A549 (cell line): Measurements from ENCODE around the gene IFNLR1. TPM values are rescaled to one million over a fixed set of nuclear protein-coding genes. Genes with fewer than 3 reads are reported as not detected.

Experiments used
- ATAC-seq, 2 experiments: fragments of 200-7000 bp in 1 of 2; fragments of >200 bp in 1 of 2; cut with Nextera tagmentation in 1 of 2; cut with Tn5 transposase in 1 of 2; 3 replicates each; pipeline versions ENCODE4 v1.8.0 to v1.9.1; 2018 to 2020; ENCODE audit warnings: mild to moderate bottlenecking in 1 of 2, moderate library complexity in 1 of 2
- CTCF ChIA-PET: fragments of 300-600 bp; sonication (Branson Sonifier 250); formaldehyde crosslinking; extraction: SDS; loops from one replicate; lab custom pipeline; 2021; ENCODE audit warnings: antibody characterized with exemption, inconsistent platforms; lab: Yijun Ruan, JAX
- POLR2A ChIA-PET: fragments of 350-600 bp; formaldehyde crosslinking; extraction: SDS; loops from one replicate; lab custom pipeline; 2021; ENCODE audit warnings: antibody characterized with exemption, inconsistent platforms; lab: Yijun Ruan, JAX
- DNase-seq, 2 experiments: peaks; one replicate each; pipeline versions ENCODE4 v3.0.0 to v3.0.0-alpha.2; 2011 to 2016; ENCODE audit warnings: low read depth in 1 of 2, low spot score in 1 of 2
- FAIRE-seq: peaks from 2 replicates; lab custom pipeline; 2011; peaks lifted over from hg19 to GRCh38; lab: Jason Lieb, UNC
- H3K27ac ChIP-seq, 2 experiments: fragments of >200 bp; sonication (Bioruptor Twin); formaldehyde crosslinking; 3 replicates each; pipeline ENCODE4 v1.5.1; 2016 to 2017
- H3K4me1 ChIP-seq: fragments of >200 bp; sonication (Bioruptor Twin); formaldehyde crosslinking; 3 replicates; pipeline ENCODE4 v1.6.1; 2016
- H3K4me2 ChIP-seq: fragments of >200 bp; sonication (Bioruptor Twin); formaldehyde crosslinking; 3 replicates; pipeline ENCODE4 v1.6.1; 2016
- H3K4me3 ChIP-seq: fragments of >200 bp; sonication (Bioruptor Twin); formaldehyde crosslinking; 3 replicates; pipeline ENCODE4 v1.5.1; 2016
- H3K9me3 ChIP-seq: fragments of >200 bp; sonication (Bioruptor Twin); formaldehyde crosslinking; 3 replicates; pipeline ENCODE4 v1.6.1; 2016
- CBX2 ChIP-seq: fragments of 200-600 bp; sonication (generic); IDR thresholded peaks from 2 replicates; pipeline ENCODE4 v1.6.1; 2016; ENCODE audit warnings: low read depth, mild to moderate bottlenecking, borderline replicate concordance
- CHD4 ChIP-seq: fragments of 200-600 bp; sonication (generic); IDR thresholded peaks from 2 replicates; pipeline ENCODE4 v1.6.1; 2016; ENCODE audit warnings: antibody characterized with exemption, mild to moderate bottlenecking, borderline replicate concordance
- EHF ChIP-seq: fragments of 250-450 bp; sonication (Bioruptor Pico); IDR thresholded peaks from 2 replicates; pipeline ENCODE4 v1.5.0; 2020; ENCODE audit warnings: mild to moderate bottlenecking
- FOSB ChIP-seq: fragments of 250-450 bp; sonication (Bioruptor Pico); IDR thresholded peaks from 2 replicates; pipeline ENCODE4 v1.5.0; 2020; ENCODE audit warnings: mild to moderate bottlenecking, moderate library complexity
- FOSL2 ChIP-seq, 2 experiments: fragments of 450-650 bp in 1 of 2; fragments of >200 bp in 1 of 2; sonication (Bioruptor Twin) in 1 of 2; formaldehyde crosslinking; IDR thresholded peaks; 2 replicates each; pipeline versions ENCODE4 v1.5.0 to v1.6.1; 2016 to 2020; ENCODE audit warnings: mild to moderate bottlenecking in 1 of 2, moderate library complexity in 1 of 2
- FOXS1 ChIP-seq: fragments of 250-450 bp; sonication (Bioruptor Pico); IDR thresholded peaks from 2 replicates; pipeline ENCODE4 v1.5.0; 2020; ENCODE audit warnings: mild to moderate bottlenecking, moderate library complexity
- GATA3 ChIP-seq: IDR thresholded peaks from 2 replicates; pipeline ENCODE4 v1.6.1; 2012; ENCODE audit warnings: borderline replicate concordance
- HDAC2 ChIP-seq: fragments of 200-600 bp; sonication (generic); IDR thresholded peaks from 2 replicates; pipeline ENCODE4 v1.6.1; 2016
- HOXB5 ChIP-seq: fragments of 250-450 bp; sonication (Bioruptor Pico); IDR thresholded peaks from 2 replicates; pipeline ENCODE4 v1.5.0; 2020; ENCODE audit warnings: mild to moderate bottlenecking, moderate library complexity
- RAD21 ChIP-seq, 2 experiments: fragments of >200 bp in 1 of 2; sonication (Bioruptor Twin) in 1 of 2; formaldehyde crosslinking in 1 of 2; IDR thresholded peaks in 1 of 2; conservative IDR thresholded peaks in 1 of 2; 2 replicates in 1 of 2; 3 replicates in 1 of 2; pipeline ENCODE4 v1.6.1; 2012 to 2018; ENCODE audit warnings: inconsistent platforms in 1 of 2
- SMC3 ChIP-seq: fragments of >200 bp; sonication (Bioruptor Twin); formaldehyde crosslinking; IDR thresholded peaks from 3 replicates; pipeline ENCODE4 v1.6.1; 2018; ENCODE audit warnings: inconsistent platforms
- SREBF2 ChIP-seq: fragments of 450-650 bp; IDR thresholded peaks from 2 replicates; pipeline ENCODE4 v1.6.1; 2014; ENCODE audit warnings: mild to moderate bottlenecking, moderate library complexity
- ZC3H11A ChIP-seq: fragments of 450-650 bp; IDR thresholded peaks from 2 replicates; pipeline ENCODE4 v1.6.1; 2014; ENCODE audit warnings: antibody characterized with exemption, mild to moderate bottlenecking
- ZNF302 ChIP-seq: fragments of 250-450 bp; sonication (Bioruptor Pico); IDR thresholded peaks from 2 replicates; pipeline ENCODE4 v1.9.0; 2021; ENCODE audit warnings: inconsistent platforms, mild to moderate bottlenecking, moderate library complexity
- ZSCAN20 ChIP-seq: fragments of 250-450 bp; sonication (Bioruptor Pico); IDR thresholded peaks from 2 replicates; pipeline ENCODE4 v1.8.0; 2022; ENCODE audit warnings: mild to moderate bottlenecking, moderate library complexity
- WGBS: methylation state at CpG from one replicate; pipeline ENCODE4 v1.1.6; 2017; ENCODE audit errors: missing lambda C conversion rate; 5-methylcytosine and 5-hydroxymethylcytosine counted together
- polyA plus RNA-seq, 4 experiments: library from polyadenylated mRNA; depleted of rRNA in 3 of 4; stranded (reverse); fragments of >200 nt; fragmentation: RNase III in 1 of 4; extraction: RNeasy Plus Mini Kit Qiagen cat#74134 plus additional on column Dnase treatment in 1 of 4; gene quantifications; 2 replicates in 3 of 4; 3 replicates in 1 of 4; pipeline ENCODE4 v1.2.3, GENCODE V29; 2011 to 2017
- TF ChIP-seq, protein P1 (sequence below): fragments of 250-450 bp; sonication (Bioruptor Pico); IDR thresholded peaks from 2 replicates; pipeline ENCODE4 v1.5.0; 2020; ENCODE audit warnings: low read depth, mild to moderate bottlenecking, moderate library complexity
- TF ChIP-seq, protein P2 (sequence below): fragments of 450-650 bp; IDR thresholded peaks from 2 replicates; pipeline ENCODE4 v1.6.1; 2014; ENCODE audit warnings: antibody characterized with exemption
- TF ChIP-seq, protein P3 (sequence below): fragments of >200 bp; sonication (Bioruptor Twin); formaldehyde crosslinking; IDR thresholded peaks from 3 replicates; pipeline ENCODE4 v1.5.1; 2016

IFNLR1 gene
- polyA plus RNA-seq, 2 of the 4 experiments (the other 2 are of a cell fraction), result 0.84 to 1.3 TPM

DNA sequence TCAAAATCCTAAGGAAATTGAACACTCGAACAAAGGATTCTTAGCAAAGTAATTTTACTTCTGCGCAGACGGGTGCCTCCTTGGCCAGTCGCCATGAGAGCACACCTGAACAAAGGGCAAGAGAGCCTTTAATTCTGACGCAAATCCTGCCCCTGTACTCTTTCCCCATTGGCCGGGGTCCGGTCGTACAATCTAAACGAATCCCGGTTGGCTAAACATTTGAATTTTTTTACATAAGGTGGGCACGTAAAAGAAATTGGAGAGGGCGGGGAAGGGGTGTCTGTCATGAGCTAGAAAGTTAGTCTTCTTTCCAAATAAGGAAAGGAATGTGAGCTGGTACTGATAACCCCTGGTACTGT, 35.9 kb downstream of the IFNLR1 start:
- FAIRE-seq (no peak), ATAC-seq (no peak)
- CTCF ChIA-PET, result interaction anchor here (0.6 to 9.3 kb wide), 19 partner anchors 8 to 267 kb away, joined by 3 to 88 read pairs (median 7); partner anchors contain the start of gene IFNLR1
- Histone ChIP-seq H3K4me1 (peaks cover 12% of the 10 kb centered on the region), H3K9me3 (no peaks in the 10 kb centered on the region)
- 85% methylated on average over 12 of the region's 12 CpGs for WGBS
- TF ChIP-seq EHF (CRISPR knock-in tag) (no peak), GATA3 (no peak), FOXS1 (CRISPR knock-in tag) (no peak), ZSCAN20 (CRISPR knock-in tag) (no peak), ZC3H11A (no peak), FOSB (no peak), HOXB5 (CRISPR knock-in tag) (no peak), ZNF302 (no peak), HDAC2 (no peak), CHD4 (no peak)
- TF ChIP-seq, protein P1, sequence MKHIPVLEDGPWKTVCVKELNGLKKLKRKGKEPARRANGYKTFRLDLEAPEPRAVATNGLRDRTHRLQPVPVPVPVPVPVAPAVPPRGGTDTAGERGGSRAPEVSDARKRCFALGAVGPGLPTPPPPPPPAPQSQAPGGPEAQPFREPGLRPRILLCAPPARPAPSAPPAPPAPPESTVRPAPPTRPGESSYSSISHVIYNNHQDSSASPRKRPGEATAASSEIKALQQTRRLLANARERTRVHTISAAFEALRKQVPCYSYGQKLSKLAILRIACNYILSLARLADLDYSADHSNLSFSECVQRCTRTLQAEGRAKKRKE (CRISPR knock-in tag), result no peak
- TF ChIP-seq, all 56 proteins: peak for 0
- Histone ChIP-seq H3K4me2 (peak overlapping the region; percentile 80; the same call in 2 of the 3 replicates), H3K4me3 (no peak overlapping the region), H3K27ac (no peak overlapping the region; a peak in 2 of 6 replicates)
- POLR2A ChIA-PET, result no interaction called here
- no peak for DNase-seq

DNA sequence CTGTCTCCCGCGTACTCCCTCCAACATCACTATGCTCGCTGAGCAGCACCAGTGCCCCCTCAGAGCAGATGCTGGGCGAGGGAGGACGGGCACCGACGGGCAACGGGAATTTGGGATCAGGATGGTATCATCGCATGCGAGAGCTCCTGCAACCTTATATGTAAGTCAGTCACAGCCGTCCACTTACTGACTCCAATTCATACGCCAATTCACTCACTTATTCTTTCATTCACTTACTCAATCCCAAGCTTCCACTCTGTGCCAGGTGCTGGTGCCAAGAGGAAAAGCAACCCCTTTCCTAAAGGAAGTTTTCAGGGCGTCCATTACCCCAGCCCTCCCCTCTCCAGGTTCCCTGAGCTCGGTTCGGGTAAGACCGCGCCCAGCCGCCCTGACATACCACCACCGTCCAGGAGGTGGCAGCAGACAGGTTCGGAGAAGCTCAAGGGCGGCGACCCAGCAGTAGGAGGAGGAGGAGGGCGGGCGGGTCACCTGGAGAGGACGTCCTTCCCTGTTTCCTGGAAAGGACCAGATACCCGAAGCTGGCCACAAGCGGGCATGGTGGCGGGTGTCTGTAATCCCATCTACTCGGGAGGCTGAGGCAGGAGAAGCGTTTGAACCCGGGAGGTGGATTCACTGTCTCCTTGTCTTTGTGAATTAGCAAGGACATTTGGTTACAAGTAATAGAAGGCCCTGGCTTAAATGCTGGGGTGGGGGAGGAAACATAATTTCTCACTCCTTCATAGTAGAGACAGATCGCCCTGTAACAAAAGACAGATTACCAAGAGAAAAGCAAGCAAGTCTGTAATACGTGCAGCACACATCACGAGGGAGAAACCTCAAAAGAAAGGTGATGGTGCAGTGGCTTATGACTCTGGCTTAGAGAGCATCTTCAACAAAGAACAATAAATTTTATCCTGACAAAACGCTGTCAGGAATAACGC, 36.6 kb downstream of the IFNLR1 start:
- Histone ChIP-seq H3K4me2 (peak overlapping the region; percentile 80), H3K27ac (peak overlapping the region; percentile 65 to 83), H3K4me1 (peaks cover 12% of the 10 kb centered on the region), H3K9me3 (no peaks in the 10 kb centered on the region), H3K4me3 (peak overlapping the region; percentile 34)
- TF ChIP-seq SMC3 (peak; percentile 64), RAD21 (conservative IDR thresholded peaks at IDR 0.05 in 1 of 2, IDR thresholded peaks at IDR 0.05 in 1 of 2) (peak; percentile 58 to 65), SREBF2 (no peak), ZSCAN20 (CRISPR knock-in tag) (no peak)
- TF ChIP-seq, protein P2, sequence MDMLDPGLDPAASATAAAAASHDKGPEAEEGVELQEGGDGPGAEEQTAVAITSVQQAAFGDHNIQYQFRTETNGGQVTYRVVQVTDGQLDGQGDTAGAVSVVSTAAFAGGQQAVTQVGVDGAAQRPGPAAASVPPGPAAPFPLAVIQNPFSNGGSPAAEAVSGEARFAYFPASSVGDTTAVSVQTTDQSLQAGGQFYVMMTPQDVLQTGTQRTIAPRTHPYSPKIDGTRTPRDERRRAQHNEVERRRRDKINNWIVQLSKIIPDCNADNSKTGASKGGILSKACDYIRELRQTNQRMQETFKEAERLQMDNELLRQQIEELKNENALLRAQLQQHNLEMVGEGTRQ, result no peak
- TF ChIP-seq, protein P3, sequence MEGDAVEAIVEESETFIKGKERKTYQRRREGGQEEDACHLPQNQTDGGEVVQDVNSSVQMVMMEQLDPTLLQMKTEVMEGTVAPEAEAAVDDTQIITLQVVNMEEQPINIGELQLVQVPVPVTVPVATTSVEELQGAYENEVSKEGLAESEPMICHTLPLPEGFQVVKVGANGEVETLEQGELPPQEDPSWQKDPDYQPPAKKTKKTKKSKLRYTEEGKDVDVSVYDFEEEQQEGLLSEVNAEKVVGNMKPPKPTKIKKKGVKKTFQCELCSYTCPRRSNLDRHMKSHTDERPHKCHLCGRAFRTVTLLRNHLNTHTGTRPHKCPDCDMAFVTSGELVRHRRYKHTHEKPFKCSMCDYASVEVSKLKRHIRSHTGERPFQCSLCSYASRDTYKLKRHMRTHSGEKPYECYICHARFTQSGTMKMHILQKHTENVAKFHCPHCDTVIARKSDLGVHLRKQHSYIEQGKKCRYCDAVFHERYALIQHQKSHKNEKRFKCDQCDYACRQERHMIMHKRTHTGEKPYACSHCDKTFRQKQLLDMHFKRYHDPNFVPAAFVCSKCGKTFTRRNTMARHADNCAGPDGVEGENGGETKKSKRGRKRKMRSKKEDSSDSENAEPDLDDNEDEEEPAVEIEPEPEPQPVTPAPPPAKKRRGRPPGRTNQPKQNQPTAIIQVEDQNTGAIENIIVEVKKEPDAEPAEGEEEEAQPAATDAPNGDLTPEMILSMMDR, result peak; percentile 64
- peak; percentile 95 to 98 for ATAC-seq
- 18% methylated on average over 24 of the region's 36 CpGs for WGBS
- no peak for FAIRE-seq
- peak; percentile 76 to 89 for DNase-seq
- CTCF ChIA-PET, result interaction anchor here (0.6 to 9.3 kb wide), 40 partner anchors 9 to 424 kb away, joined by 3 to 88 read pairs (median 4); partner anchors contain the start of genes IFNLR1 and MYOM3
- POLR2A ChIA-PET, result interaction anchor here (0.5 to 1.1 kb wide), 6 partner anchors 52 to 1704 kb away, joined by 3 to 6 read pairs (median 4); no protein-coding TSS in a partner anchor

DNA sequence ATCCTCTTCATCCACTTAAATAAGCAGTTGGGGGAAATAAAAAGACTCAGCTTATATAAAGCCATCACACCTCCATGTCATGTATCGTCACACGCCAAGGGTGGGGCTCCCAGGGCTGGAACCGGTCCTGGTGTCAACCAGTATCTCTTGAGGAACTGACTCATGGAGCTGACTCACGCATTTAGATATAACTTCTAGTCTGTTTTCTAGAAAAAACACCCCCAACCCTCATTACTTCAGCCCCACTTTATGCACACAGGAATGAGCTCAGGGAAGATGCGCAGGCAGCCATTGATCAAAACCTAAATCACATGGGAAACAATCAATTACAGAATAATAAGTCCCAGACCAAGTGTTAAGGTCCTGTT, 37.2 kb downstream of the IFNLR1 start:
- ATAC-seq, result peak; percentile 75 to 83; a peak in 5 of 6 replicates
- peak; percentile 56 to 76 for DNase-seq
- Histone ChIP-seq H3K9me3 (no peaks in the 10 kb centered on the region), H3K4me1 (peaks cover 12% of the 10 kb centered on the region), H3K4me2 (peak overlapping the region; percentile 80), H3K4me3 (peak overlapping the region; percentile 34), H3K27ac (peak overlapping the region; percentile 65 to 83)
- 5% methylated on average over 5 of the region's 5 CpGs for WGBS
- CTCF ChIA-PET, result interaction anchor here (0.6 to 9.3 kb wide), 36 partner anchors 8 to 424 kb away, joined by 3 to 88 read pairs (median 5); partner anchors contain the start of genes IFNLR1 and MYOM3
- TF ChIP-seq FOSL2 (IDR thresholded peaks at IDR 0.05), result no peak; the same call in 1 of the 2 replicates
- peak; percentile 55 for TF ChIP-seq FOSL2 (CRISPR knock-in tag; IDR thresholded peaks at IDR 0.05)
- TF ChIP-seq CBX2, result no peak
- POLR2A ChIA-PET, result interaction anchor here (0.6 to 1.1 kb wide), 5 partner anchors 51 to 1703 kb away, joined by 3 to 6 read pairs (median 3); no protein-coding TSS in a partner anchor
- FAIRE-seq, result peak; percentile 63
